Measurements from ENCODE around the gene MIPOL1.

MIPOL1 gene

DNA sequence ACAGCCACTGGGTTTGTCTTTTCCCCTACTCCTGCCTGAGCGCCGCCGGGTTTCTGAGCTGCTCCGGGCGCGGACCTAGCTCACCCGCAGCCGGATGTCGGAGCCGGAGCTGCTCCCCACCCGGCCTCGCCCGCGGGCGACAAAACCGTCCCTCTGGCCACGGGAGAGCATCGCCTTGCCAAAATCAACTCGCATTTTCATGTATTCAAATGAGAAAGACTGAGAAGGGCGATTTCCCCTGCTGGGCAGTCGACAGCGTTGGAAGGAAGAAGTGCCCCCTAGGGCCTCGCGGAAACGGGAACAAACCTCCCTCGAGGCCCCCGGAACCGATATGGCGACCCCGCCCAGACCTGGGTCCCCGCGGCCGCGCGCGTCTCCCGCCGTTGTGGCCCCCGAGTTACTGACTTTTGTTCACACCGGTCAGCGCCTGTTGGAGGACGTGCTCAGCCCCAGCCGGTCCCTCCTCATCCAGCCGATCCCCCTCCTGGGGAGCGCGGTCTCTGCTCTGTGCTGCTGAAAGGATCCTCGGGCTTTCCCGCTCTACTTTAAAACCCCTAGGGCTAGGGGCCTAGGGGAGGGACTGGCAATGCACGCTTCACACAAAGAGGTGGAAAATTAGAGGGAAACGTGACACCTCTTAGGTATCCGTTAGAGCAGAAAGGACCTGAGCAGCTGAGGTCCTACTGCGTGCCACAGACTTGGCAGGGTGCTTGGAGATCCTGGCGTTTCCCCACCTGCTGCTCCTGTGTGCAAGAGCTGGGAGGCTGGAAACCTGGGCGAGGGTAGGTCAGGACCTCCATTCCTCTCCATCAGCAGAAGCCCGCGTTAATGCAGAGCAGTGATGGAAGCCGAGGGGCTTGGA, 402.0 kb downstream of the MIPOL1 start:
- no peak overlapping the region for H3K27ac ChIP-seq
- in situ Hi-C loops (cut with HindIII; ENCODE audit: low pct_ligation_motif_present, low sequenced_read_pairs), result no loop called here
- peaks cover 90% of the 10 kb centered on the region for H3K27me3 ChIP-seq (replicated peaks)
- no peak for DNase-seq
- no peaks in the 10 kb centered on the region for H3K36me3 ChIP-seq (replicated peaks)
- TF ChIP-seq, protein P1, sequence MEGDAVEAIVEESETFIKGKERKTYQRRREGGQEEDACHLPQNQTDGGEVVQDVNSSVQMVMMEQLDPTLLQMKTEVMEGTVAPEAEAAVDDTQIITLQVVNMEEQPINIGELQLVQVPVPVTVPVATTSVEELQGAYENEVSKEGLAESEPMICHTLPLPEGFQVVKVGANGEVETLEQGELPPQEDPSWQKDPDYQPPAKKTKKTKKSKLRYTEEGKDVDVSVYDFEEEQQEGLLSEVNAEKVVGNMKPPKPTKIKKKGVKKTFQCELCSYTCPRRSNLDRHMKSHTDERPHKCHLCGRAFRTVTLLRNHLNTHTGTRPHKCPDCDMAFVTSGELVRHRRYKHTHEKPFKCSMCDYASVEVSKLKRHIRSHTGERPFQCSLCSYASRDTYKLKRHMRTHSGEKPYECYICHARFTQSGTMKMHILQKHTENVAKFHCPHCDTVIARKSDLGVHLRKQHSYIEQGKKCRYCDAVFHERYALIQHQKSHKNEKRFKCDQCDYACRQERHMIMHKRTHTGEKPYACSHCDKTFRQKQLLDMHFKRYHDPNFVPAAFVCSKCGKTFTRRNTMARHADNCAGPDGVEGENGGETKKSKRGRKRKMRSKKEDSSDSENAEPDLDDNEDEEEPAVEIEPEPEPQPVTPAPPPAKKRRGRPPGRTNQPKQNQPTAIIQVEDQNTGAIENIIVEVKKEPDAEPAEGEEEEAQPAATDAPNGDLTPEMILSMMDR (IDR thresholded peaks at IDR 0.05; ENCODE audit: low read depth, low read length, missing control alignments), result no peak
- H3K4me3 ChIP-seq (ENCODE audit: low read depth, low read length), result no peak overlapping the region

DNA sequence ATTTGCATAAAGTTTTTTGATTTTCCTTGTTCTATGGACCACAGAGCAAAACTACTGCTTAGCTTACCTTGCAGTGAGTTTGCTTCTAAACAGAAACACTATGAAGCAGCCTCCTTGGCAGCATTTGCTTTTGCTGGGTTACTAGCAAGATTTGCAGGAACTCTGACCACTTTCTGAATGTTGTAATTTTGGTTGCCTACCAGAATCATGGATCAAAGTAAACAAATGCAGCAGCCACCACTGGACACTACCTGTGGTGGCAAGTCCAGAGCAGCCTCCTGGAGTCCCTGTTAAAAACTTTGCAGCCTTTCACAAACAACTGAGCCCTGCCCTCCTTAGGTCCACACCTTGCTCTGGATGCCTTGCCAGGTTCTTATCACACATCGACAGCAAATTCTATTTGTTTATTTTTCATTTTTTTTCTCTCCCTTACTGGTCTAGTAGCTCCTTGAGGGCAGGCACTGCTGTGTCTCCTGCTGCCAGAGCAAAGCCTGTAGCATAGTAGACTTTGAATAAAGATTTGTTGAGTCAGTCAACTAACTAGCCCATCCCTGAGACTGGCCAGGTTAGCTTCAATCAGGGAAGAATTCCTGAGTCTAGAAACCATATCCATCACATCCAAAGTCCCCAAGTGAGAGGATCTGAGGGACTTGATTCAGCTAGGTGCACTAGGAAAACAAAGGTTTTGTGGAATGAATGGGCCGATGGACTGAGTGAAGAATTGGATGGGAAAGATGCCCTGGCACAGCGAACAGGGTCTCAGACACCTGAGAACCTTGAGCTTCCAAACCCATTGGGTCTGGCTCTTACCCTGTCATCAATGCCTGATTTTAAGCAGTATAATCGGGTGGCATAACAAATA, 403.4 kb downstream of the MIPOL1 start:
- Histone ChIP-seq H3K27me3 (replicated peaks) (peaks cover 88% of the 10 kb centered on the region), H3K36me3 (replicated peaks) (no peaks in the 10 kb centered on the region), H3K27ac (no peak overlapping the region), H3K4me3 (ENCODE audit: low read depth, low read length) (no peak overlapping the region)
- TF ChIP-seq, protein P1 (IDR thresholded peaks at IDR 0.05; ENCODE audit: low read depth, low read length, missing control alignments), result no peak
- no peak for DNase-seq
- in situ Hi-C loops (cut with HindIII; ENCODE audit: low pct_ligation_motif_present, low sequenced_read_pairs), result no loop called here

DNA sequence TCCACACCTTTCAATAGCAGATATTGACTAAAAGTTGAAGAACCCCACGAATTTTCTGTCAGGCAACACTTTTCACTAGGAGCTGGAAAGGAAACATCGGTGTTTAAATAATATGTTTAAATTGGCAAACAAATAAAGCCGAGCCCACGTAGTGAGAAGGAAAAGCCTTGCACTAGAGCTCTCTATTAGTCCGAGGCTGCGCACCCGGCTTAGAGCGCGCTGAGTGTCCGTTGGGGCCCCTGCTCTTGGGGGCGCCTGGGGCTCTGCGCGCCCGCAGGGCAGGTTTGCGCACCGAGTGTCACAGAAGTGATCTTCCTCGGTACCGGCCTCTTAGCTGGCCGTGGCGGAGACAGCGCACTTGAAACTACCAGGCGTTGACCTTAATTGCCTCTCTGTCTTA, 404.1 kb downstream of the MIPOL1 start:
- H3K27me3 ChIP-seq (replicated peaks), result peaks cover 85% of the 10 kb centered on the region
- DNase-seq, result no peak
- H3K36me3 ChIP-seq (replicated peaks), result no peaks in the 10 kb centered on the region
- in situ Hi-C loops (cut with HindIII; ENCODE audit: low pct_ligation_motif_present, low sequenced_read_pairs), result no loop called here
- TF ChIP-seq, protein P1 (IDR thresholded peaks at IDR 0.05; ENCODE audit: low read depth, low read length, missing control alignments), result no peak
- H3K4me3 ChIP-seq (ENCODE audit: low read depth, low read length), result no peak overlapping the region
- H3K27ac ChIP-seq, result no peak overlapping the region
